C4-2B (cell line): ENCODE results near the gene SYT1.

Experiments
- CTCF ChIP-seq: fragments of 450-650 bp; conservative IDR thresholded peaks from 2 replicates; pipeline ENCODE4 v1.5.1; 2017; ENCODE audit warnings: mild to moderate bottlenecking
- ZFX ChIP-seq: fragments of 450-650 bp; IDR thresholded peaks from 2 replicates; pipeline ENCODE4 v1.6.1; 2017

- no peak for TF ChIP-seq CTCF
- TF ChIP-seq ZFX = no peak
These were observed 276.1 kb downstream of the SYT1 start for GRCh38 chr12:79140711-79141110.
